ENCODE measurements around the gene CFAP251. TPM values are rescaled to one million over a fixed set of nuclear protein-coding genes. Genes with fewer than 3 reads are reported as not detected.
A peak's percentile ranks its signal among the peaks of the same experiment; 100 is the strongest.

The CFAP251 gene
- total RNA-seq, 1 donor from 2014 or later: 2.6 TPM

GRCh38 chr12:121996945-121997612 is 78.7 kb downstream of the CFAP251 start:
- DNase-seq (ENCODE audit: low read depth in 2 of 2): no peak

DNA sequence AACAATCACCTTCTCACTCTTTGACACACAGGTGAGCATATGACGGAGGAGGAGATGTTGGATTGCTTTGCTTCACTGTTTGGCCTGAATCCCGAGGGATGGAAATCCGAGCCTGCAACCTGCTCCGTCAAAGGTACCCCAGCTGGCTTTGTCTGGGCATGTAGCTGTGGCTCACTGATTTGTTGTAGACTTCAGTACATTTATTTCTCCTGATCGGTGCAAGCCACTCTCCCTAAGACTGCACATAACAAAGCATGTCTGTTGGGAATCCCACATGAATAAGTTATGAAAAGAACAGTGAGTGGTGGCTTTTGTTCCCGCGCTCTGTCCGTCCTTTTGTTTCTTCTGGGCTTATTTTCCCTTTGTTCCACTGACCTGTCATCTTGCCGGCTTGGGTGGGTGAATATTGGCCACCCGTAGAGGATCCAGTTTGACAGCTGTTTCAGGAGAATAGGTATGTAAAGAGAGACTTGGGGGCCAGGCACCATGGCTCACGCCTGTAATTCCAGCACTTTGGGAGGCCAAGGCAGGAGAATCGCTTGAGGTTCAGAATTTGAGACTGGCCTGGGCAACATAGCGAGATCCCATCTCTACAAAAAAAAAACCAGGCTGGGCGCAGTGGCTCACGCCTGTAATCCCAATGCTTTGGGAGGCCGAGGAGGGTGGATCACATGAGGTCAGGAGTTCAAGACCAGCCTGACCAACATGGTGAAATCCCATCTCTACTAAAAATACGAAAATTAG is 83.2 kb downstream of the CFAP251 start:
- DNase-seq (ENCODE audit: low read depth in 2 of 2): no peak

DNA sequence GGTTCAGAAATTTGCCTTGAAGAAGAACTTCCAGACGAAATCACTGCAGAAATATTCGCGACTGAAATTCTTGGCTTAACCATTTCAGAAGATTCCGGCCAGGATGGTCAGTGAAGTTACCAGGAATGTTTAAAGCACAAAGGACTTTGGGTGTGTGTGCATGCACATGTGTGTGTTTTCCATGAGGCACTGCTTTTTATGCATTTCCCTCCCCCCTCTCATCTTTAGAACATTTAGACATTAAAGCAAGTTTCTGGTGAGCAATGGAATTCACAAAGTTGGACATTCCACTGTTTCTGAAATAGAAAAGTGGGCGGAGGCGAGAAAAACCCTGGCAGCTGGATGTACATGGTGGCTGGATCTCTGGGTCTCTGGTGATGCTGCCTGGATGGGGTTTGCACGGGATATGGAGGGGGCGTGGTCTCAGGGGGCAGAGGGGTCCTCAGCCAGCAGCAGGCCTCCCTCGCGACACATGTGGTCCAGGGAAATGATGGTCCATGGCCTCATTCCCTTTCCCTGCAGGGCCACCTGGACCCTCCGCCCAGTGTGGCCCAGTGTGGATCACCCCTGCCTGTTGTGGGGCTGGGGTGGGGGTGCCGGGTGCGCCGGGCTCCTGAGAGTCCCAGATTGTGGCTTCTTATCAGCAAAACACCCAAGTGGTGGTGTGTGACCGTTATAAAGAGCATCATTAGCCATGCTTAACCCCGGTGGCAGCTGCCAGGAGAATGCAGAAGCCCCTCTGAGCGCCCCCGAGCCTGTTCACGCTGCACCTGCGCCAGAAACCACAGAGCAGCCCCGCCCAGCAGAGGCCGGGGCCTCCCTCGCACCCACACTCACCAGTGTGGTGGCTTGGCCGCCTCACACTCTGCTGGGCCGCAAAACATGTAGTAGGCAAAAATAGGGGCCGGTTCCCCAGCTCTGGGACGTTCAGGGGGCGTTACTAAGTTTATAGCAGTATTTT is 85.5 kb downstream of the CFAP251 start:
- no peak for DNase-seq (ENCODE audit: low read depth in 2 of 2)

GRCh38 chr12:122004633-122005071 is 86.3 kb downstream of the CFAP251 start:
- no peak for DNase-seq (ENCODE audit: low read depth in 2 of 2)

DNA sequence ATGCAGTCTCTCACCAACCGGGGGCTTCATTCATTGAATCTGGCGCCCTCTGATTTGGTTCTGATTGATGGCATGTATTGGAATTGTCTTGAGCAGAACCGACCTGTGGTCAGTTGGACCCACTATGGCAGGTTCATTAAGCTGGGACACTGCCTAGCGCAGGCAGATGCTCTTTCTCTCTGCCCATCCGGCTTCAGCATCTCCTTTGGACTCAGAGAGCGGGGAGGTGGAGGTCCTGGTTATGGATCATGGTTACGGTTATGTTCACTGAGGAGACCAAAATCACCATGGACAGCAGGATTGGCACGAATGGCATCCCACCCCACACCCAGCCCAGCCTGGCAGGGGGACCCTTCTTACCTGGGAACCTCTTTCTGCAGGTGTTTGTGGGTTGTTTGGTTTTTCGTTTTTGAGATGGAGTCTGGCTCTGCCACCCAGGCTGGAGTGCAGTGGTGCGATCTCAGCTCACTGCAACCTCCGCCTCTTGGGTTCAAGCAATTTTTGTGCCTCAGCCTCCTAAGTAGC is 86.9 kb downstream of the CFAP251 start:
- DNase-seq (ENCODE audit: low read depth in 2 of 2): no peak

DNA sequence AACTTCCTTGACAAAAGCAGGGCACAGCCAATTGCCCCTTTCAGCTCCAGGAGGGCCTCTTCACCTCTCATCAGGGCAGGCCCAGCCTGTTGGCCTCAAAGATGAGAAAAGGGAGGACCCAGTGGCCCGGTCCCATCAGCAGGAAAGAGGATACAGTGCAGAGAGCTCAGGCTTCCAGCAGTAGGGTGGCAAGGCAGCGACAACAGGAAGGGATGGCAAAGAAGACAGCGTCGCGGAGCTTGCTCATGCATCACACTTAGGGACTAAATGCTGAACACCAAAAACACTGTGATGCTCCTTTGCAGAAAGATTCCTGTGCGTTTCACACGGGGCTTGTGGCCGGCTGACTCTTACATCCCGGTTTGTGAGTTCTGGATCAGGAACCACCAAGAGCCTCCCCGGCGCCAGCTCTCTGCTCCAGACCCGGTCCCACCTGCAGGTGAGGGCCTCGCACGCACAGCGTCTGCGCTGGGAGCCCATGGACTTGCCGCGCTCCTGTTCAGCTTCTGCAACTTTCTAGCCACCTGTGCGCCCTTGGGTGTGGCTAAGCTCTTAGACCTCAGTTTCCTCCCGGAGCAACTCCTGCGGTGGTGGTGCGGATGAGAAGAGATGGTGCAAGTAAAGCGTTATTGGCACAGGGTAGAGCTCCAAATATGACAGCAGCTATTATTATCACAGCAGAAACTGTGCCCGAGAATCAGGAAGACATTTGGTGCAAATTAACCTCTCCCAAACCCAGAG is 88.0 kb downstream of the CFAP251 start:
- DNase-seq (ENCODE audit: low read depth in 2 of 2): no peak

DNA sequence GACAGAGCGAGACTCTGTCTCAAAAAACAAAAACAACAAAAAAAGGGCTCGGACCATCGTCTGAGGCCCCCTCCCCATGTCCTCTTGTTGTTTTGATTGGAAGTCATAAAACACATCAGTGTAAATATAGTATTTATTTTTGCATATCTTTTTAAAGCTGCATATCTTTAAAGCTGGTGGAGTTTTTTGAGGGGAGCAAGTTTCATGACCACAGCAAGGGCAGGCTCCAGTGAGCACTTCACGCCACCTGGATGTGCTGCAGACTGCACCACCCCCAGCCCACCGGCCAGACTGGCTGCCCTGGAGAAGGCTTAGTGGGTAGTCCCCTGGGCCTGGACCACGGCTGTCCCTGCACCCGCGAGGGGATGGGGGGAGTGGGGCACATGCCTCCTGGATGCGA is 91.3 kb downstream of the CFAP251 start:
- no peak for DNase-seq (ENCODE audit: low read depth in 2 of 2)

DNA sequence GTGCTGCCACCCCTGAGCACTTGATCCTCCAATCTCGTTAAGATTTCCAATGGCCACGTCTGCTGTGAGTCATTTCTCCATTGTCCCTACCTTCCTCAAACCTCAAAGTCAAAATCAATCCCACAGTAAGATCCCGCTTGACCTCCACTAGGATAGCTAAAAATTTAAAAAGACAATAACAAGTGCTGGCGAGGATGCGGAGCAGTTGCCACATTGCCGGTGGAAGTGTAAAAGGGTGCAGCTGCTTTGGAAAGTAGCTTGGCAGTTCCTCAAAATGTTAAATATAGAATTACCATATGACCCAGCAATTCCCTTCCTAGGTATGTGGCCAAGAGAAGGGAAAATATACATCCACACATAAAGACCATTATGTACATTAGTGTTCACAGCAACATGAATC is 93.8 kb downstream of the CFAP251 start:
- DNase-seq (ENCODE audit: low read depth in 2 of 2): no peak

DNA sequence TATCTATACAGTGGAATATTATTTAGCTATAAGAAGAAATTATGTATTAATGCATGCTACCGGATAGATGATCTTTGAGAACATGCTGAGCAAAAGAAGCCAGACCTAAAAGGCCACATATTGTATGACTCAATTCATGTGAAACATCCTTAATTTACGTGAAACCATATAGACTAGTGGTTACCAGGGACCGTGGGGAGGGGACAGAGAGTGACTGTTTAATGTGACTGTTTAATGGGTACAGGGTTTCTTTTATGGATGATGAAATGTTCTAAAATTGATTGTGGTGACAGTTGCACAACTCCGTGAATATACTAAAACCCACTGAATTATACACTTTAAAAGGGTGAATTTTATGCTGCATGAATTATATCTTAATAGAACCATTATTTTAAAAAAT is 94.7 kb downstream of the CFAP251 start:
- DNase-seq (ENCODE audit: low read depth in 2 of 2): no peak

GRCh38 chr12:122013791-122014590 is 95.6 kb downstream of the CFAP251 start:
- no peak for DNase-seq (ENCODE audit: low read depth in 2 of 2)

- no peak for DNase-seq (ENCODE audit: low read depth in 2 of 2)
These were observed 96.4 kb downstream of the CFAP251 start for GRCh38 chr12:122014781-122015180.

- DNase-seq (ENCODE audit: low read depth in 2 of 2): no peak
These were observed 100.1 kb downstream of the CFAP251 start for GRCh38 chr12:122018457-122018856.

- no peak for DNase-seq (ENCODE audit: low read depth in 2 of 2)
These were observed 100.5 kb downstream of the CFAP251 start for GRCh38 chr12:122018937-122019336.

DNA sequence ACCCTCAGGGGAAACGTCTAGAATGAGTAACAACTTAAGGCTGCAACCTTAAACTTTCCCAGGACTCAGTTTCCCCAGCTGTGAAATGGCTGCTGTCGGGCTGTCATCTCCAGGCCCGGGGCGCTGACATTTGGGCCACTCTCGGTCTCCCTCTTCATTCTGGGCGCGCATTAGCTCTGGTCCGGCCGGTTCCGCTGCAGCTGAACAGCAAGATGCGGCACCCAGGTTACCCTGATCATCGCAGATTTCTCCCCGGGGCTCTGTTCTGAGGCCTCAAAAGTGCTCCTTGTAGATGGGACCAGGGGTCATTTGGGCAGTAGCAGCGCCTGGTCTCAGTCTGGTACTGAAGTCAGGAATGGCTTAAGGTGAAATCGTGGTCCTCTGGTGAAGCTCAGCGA is 102.4 kb downstream of the CFAP251 start:
- no peak for DNase-seq (ENCODE audit: low read depth in 2 of 2)

GRCh38 chr12:122021193-122021821 is 102.9 kb downstream of the CFAP251 start:
- peak; percentile 29 to 36 for DNase-seq (ENCODE audit: low read depth in 2 of 2)

GRCh38 chr12:122021822-122022392 is 103.5 kb downstream of the CFAP251 start, which contains the start of gene BCL7A:
TSS of gene BCL7A (plus strand) at chr12:122021884. CDS start at chr12:122022092, 208 bp downstream.
- DNase-seq (ENCODE audit: low read depth in 2 of 2): peak; percentile 90

DNA sequence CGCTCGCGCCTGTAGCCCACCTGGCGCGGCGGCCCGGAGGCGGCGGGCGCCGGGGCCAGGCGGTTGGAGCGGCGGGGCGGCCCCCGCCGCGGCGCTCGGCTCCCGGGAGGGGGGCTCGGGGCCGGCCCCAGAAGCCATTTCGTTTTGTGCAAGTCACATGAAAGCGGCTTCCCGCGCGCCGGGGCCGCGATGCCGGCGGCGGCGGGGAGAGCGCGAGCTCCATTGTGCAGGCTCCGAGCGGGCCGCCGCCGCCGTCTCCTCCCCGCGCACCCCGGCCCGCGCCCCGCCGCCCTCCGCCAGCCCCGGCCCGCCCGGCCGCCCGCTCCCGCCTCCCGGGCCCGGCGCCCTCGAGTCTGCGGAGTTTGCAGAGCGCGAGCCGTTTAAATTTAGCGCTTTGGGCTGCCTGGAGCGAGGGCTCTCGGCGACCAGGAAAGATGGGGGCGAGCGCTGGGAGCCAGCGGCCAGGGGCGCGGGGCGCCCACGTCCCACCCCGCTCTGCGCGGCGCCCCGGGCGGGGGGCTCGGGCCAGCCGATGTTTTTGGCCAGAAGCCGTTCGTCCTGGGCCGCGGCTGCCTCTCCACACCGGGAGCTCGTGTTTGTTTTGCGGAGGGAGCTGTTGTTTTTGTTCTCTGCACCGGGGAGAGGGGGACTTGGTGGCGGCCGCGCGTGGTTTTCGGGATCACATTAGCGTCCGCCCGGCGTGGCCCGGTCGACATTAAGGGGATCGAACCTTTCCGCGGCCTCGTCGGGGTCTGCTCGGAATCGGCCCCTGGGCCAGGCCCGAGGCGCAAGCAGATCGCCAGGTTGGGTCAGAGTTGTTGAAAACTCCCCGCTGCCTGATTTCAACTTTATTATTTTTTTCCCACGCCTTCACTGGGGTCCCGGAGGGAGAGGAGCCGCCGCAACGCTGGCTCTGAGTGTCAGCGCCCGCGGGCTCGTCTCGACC is 104.3 kb downstream of the CFAP251 start:
- DNase-seq (ENCODE audit: low read depth in 2 of 2): peak; percentile 43 to 45
